Lung (tissue), 12 donors: ENCODE data around the gene RASEF. TPM values are rescaled to one million over a fixed set of nuclear protein-coding genes. Genes with fewer than 3 reads are reported as not detected.

Source experiments
- ATAC-seq: fragments of 200-7000 bp; cut with Tn5 transposase; one replicate; pipeline ENCODE4 v1.9.1; 2020; ENCODE audit warnings: moderate number of reproducible peaks; ENCODE audit not compliant: insufficient read depth, low FRiP score
- DNase-seq, 3 donors: peaks; one replicate each; pipeline ENCODE4 v3.0.0-alpha.2; 2013 to 2017
- H3K27ac ChIP-seq, 2 donors: one replicate each; pipeline ENCODE4 v1.5.1; 2013; ENCODE audit warnings: mild to moderate bottlenecking in 2 of 2, moderate library complexity in 2 of 2, control low read depth in 1 of 2, inconsistent platforms in 1 of 2, low read depth in 1 of 2, low read length in 1 of 2
- H3K27me3 ChIP-seq, 3 donors: one replicate each; pipeline ENCODE4 v1.5.1; 2013; ENCODE audit warnings: low read length in 2 of 3; ENCODE audit not compliant: control insufficient read depth in 3 of 3, insufficient read depth in 3 of 3
- H3K36me3 ChIP-seq, 4 donors: one replicate each; pipeline ENCODE4 v1.5.1; 2013; ENCODE audit warnings: low read length in 4 of 4, mild to moderate bottlenecking in 1 of 4, moderate library complexity in 1 of 4; ENCODE audit not compliant: control insufficient read depth in 4 of 4, insufficient read depth in 4 of 4
- H3K4me1 ChIP-seq, 5 donors: one replicate each; pipeline ENCODE4 v1.5.1; 2013; ENCODE audit warnings: low read length in 5 of 5, mild to moderate bottlenecking in 2 of 5, moderate library complexity in 1 of 5; ENCODE audit not compliant: control insufficient read depth in 5 of 5, insufficient read depth in 5 of 5
- H3K4me3 ChIP-seq: one replicate; pipeline ENCODE4 v1.5.1; 2013; ENCODE audit warnings: mild to moderate bottlenecking, control low read depth, moderate library complexity
- H3K9ac ChIP-seq, 2 donors: one replicate each; pipeline ENCODE4 v1.5.1; 2013; ENCODE audit warnings: low read length in 2 of 2, control low read depth in 1 of 2; ENCODE audit not compliant: insufficient read depth in 1 of 2
- H3K9me3 ChIP-seq, 4 donors: one replicate each; pipeline ENCODE4 v1.5.1; 2013; ENCODE audit warnings: low read length in 3 of 4, mild to moderate bottlenecking in 1 of 4, moderate library complexity in 1 of 4; ENCODE audit not compliant: control insufficient read depth in 4 of 4, insufficient read depth in 3 of 4
- CTCF ChIP-seq: IDR thresholded peaks from 2 replicates; pipeline ENCODE4 v1.5.1; 2012; ENCODE audit warnings: mild to moderate bottlenecking; ENCODE audit errors: control extremely low read depth, extremely low read depth
- WGBS, 2 donors: extraction: QIAGEN DNeasy Blood & Tissue Kit; methylation state at CpG; one replicate each; pipeline ENCODE4 v1.1.7; 2013; 5-methylcytosine and 5-hydroxymethylcytosine counted together
- polyA plus RNA-seq, 2 donors: library from polyadenylated mRNA; stranded (reverse); fragments of 200-250 nt; gene quantifications; one replicate each; pipeline ENCODE4 v1.2.1, GENCODE V29; 2013
- total RNA-seq, 2 donors: library from RNA; depleted of rRNA in 1 of 2; stranded (reverse); fragments of >200 nt in 1 of 2; gene quantifications; one replicate each; pipeline ENCODE4 v1.2.1, GENCODE V29; 2014 to 2021
- donor health status: control.
- donor health status: control.
- donor health status: Bipolar disorder and iron deficiency.
- donor health status: healthy.
- donor health status: DM: yes; HTN: yes; CAD: no.

Gene RASEF
- total and polyA plus RNA-seq, 4 donors = 5.2 to 23.6 (median 9.4) TPM

- no peaks in the 10 kb centered on the region for H3K9me3 ChIP-seq
- ATAC-seq (no peak), DNase-seq (no peak)
- TF ChIP-seq CTCF = no peak
- H3K36me3 ChIP-seq = no peaks in the 10 kb centered on the region
- no peak overlapping the region for H3K9ac ChIP-seq
- H3K4me1 ChIP-seq = no peaks in the 10 kb centered on the region
- no peaks in the 10 kb centered on the region for H3K27me3 ChIP-seq
- 91 to 96% methylated on average over 7 of the region's 7 CpGs for WGBS, 2 donors
- H3K4me3 ChIP-seq = no peak overlapping the region
- H3K27ac ChIP-seq = no peak overlapping the region
Measured at GRCh38 chr9:83029531-83030137, 33.3 kb downstream of the RASEF start.

GRCh38 chr9:83027153-83027891 lies 35.6 kb downstream of the RASEF start:
- Histone ChIP-seq H3K4me1 (no peaks in the 10 kb centered on the region), H3K36me3 (no peaks in the 10 kb centered on the region), H3K9me3 (no peaks in the 10 kb centered on the region), H3K4me3 (no peak overlapping the region), H3K9ac (no peak overlapping the region), H3K27me3 (no peaks in the 10 kb centered on the region), H3K27ac (no peak overlapping the region)
- DNase-seq = no peak
- no peak for ATAC-seq
- 91 to 98% methylated on average over 5 of the region's 5 CpGs for WGBS, 2 donors
- TF ChIP-seq CTCF = no peak

GRCh38 chr9:83024506-83025125 lies 38.3 kb downstream of the RASEF start:
- no peak for DNase-seq
- no peak overlapping the region for H3K9ac ChIP-seq
- H3K4me3 ChIP-seq = no peak overlapping the region
- H3K36me3 ChIP-seq = no peaks in the 10 kb centered on the region
- WGBS, 2 donors = 69 to 72% methylated on average over 7 of the region's 7 CpGs
- no peak overlapping the region for H3K27ac ChIP-seq
- no peaks in the 10 kb centered on the region for H3K9me3 ChIP-seq
- no peaks in the 10 kb centered on the region for H3K4me1 ChIP-seq
- no peaks in the 10 kb centered on the region for H3K27me3 ChIP-seq
- no peak for TF ChIP-seq CTCF
- no peak for ATAC-seq
